ENCODE measurements around the gene ZNF184.
"Not testable (repeated sequence)": the region's sequence is repeated elsewhere in the genome, so short reads cannot be mapped to it uniquely, and the experiment has no call there.

Gene ZNF184

DNA sequence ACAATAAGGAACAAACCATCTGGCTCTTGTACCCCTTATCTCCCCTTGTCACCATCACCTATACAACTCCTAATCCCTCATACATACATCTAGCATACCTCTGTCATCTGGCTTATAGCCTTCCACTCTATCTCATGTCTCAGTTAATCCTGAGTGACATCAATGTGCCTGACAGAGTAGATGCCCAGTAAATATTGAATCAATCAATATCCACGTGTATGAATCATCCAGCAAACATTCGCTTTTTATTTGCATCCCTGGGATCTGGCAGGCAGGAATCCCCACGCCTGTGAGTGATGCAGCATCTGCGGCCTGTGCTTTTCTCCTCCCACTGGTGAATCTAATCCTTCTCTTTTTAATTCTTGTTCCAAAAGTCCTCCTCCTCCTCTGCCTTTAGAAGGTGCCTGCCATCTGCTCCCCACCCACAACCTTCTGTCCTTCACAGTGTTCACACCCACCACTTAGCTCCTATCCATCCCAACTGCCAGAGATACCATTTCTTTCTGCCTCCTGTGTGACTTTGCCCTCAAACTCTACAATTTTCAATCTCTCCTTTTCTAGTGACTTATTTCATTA is 46.8 kb downstream of the ZNF184 start:
- in situ Hi-C loops (cut with MboI; ENCODE audit: low sequenced_read_pairs) = no loop called here

DNA sequence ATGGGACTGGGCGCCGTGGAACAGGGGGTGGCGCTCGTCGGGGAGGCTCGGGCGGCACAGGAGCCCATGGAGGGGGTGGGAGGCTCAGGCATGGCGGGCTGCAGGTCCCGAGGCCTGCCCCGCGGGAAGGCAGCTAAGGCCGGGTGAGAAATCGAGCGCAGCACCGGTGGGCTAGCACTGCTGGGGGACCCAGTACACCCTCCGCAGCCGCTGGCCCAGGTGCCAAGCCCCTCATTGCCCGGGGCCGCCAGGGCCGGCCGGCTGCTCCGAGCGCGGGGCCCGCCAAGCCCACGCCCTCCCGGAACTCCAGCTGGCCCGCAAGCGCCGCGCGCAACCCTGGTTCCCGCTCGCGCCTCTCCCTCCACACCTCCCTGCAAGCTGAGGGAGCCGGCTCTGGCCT is 48.1 kb downstream of the ZNF184 start:
- in situ Hi-C loops (cut with MboI; ENCODE audit: low sequenced_read_pairs) = not testable (repeated sequence)

DNA sequence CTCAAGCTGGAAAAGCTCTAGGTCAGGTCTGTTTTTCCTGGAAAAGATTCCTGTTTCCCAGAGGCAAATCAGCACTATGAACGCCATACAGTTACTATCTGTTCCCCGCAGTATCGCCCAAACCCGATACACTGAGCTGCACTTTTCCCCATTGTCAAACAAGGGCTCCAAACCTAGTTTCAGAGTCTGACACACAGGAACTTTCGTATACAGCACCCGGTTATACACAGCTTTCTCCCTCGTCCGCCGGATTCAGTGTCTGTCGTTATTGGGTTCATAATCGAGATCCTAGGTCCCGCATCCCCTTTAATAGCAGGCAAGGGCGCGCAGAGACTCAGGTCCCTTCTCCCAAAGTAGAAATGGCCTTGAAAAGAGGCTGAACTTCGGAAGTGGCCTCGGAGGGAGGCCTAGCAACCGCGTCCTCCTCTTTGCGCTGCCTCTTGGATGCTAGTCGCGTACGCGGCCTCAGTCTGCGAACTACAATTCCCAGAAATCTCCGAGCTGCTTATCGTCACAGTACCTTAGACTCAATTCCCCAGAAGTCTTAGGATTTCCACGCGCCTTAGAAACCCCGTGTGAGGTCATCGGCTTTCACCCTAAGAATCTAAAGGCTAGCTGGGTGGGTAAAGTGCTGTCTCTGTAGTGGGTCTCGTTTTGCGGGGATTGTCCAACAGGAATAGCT is 50.1 kb downstream of the ZNF184 start:
- in situ Hi-C loops (cut with MboI; ENCODE audit: low sequenced_read_pairs) = no loop called here

DNA sequence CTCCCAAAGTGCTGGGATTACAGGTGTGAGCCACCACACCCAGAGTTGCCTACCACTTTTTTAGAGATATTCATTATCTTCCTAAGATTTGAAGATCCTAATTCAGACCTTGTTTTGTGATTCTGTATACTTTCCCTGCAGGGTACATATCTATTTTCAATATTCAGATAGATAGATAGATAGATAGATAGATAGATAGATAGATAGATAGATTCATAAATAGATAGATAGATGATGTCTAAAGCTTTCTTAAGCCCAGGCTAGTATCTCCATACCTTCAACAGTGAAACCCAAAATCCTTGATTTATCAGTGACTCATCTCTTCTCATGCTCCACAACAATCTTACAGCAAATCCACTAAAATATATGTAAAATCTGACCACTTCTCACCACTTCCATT is 53.5 kb downstream of the ZNF184 start:
- in situ Hi-C loops (cut with MboI; ENCODE audit: low sequenced_read_pairs) = no loop called here

DNA sequence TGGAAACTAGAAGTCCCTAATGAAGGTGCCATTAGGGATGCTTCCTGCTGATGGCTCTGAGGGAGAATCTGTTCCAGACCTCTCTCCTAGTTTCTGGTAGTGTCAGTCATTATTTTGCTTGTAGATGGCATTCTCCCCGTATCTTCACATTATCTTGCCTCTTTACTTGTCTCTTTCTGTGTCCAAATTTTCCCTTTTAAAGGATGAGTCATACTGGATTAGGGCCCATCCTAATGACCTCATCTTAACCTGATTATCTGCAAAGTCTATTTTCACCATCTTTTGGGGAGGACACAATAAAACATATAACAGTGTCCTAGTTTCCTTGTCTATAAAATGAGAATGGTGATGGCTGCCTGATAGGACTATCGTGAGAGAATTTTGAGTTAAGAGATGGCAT is 57.0 kb downstream of the ZNF184 start:
- in situ Hi-C loops (cut with MboI; ENCODE audit: low sequenced_read_pairs) = no loop called here

DNA sequence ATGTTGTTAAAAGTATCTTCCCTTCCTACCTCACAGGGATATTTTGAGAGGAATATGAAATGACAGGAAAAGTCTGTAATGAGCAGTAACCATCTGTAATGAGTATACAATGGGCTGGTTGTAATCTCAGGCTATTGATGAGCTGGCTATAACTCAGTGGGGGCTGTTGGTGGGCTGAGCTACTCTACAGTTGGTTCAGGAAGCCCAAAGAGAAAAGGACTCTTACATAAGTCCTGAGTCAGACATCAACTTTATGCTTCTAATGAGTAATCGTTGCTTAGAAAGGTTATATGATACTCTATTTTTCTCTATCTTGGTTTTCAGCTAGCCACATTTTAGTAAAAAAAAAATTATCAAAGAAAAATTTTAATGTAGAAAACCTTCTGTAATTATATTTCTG is 57.9 kb downstream of the ZNF184 start:
- in situ Hi-C loops (cut with MboI; ENCODE audit: low sequenced_read_pairs) = no loop called here

DNA sequence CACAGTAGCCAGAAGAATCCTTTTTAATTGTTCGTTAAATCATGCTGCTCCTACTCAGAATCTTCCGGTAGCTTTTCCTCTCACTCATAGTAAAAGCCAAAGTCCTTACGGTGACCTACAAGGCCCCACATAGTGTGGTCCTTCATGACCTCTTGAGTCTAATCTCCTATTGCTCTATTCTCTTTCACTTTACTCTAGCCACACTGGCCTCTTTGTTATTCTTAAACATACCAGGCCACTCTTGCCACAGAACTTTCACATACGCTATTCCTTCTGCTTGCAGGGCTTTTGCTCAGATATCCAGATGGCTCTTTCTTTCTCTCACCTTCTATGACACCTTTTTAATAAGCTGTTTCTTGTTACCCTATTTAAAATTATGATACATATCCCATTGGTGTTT is 58.6 kb downstream of the ZNF184 start:
- in situ Hi-C loops (cut with MboI; ENCODE audit: low sequenced_read_pairs) = no loop called here

DNA sequence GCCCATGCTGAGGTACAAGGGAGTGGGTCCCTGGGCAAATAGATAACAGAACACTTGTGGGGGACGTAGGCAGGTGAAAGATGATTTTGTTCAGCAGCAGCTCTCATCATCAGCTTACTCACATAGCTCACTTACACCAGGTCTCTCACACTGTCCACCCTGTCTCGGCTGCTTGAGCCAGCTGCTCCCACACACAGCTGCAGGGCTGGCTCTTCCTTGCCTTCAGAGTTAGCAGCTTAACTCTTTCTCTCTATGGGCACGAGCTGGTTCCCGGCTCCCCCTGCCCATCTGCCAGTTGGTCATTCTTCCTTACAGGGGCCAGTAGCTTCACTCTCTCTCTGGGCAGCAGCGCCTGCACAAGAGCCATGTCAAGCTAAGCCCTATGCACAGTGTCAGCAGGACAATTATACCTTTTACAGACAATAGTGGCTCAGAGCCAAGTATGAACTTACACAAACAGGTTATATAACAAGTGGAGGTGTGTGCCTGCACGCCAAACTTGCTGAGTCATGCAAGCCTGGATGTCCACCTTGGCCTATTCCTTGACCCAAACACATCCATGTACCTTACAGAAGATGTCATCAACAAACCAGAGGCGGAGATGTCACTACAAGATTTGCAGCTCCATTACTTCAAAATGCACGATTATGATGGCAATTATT is 65.6 kb downstream of the ZNF184 start:
- in situ Hi-C loops (cut with MboI; ENCODE audit: low sequenced_read_pairs) = no loop called here

DNA sequence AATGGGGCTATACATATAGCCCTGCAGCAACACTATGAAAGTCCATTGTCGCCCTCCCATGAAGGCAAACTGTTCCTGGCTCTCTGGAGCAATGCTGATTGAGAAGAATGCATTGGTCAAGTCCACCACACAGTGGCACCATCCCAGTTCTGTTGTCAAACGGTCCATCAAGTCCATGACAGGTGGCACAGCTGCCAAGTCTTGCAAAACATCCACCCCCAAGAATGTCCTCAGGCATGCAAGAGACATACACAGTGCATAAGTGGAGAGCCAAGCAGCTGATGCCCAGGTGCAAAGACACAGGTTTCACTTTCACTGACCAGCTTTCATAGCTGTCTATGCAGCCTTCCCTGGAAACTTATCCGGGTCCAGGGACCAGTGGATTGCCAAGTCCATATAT is 66.8 kb downstream of the ZNF184 start:
- in situ Hi-C loops (cut with MboI; ENCODE audit: low sequenced_read_pairs) = no loop called here

DNA sequence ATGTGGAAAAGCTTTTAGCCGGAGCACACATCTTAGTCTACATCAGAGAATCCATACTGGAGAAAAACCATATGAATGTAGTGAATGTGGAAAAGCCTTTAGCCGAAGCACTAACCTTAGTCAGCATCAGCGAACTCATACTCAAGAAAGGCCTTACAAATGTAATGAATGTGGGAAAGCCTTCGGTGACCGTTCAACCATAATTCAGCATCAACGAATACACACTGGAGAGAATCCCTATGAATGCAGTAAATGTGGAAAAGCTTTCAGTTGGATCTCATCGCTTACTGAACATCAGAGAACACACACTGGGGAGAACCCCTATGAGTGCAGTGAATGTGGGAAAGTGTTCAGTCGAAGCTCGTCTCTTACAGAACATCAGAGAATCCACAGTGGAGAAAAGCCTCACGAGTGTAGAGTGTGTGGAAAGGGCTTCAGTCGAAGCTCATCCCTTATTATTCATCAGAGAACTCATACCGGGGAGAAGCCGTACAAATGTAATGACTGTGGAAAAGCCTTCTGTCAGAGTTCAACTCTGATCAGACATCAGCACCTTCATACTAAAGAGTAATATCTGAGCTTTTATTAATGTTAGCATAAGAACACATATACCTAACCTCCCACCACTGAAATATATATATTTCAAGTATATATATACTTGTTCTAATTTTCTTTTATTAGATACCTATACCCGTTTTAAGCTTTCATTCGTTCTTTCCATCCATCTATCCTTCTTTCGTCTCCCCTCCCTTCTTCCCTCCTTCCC is 71.8 kb downstream of the ZNF184 start:
- in situ Hi-C loops (cut with MboI; ENCODE audit: low sequenced_read_pairs) = no loop called here

All from HL-60/S4 treated with retinoic acid at 250 ng/mL for 4 days and 3 days (cell line).